H1 (cell line): ENCODE results near the gene CCDC91. TPM values are rescaled to one million over a fixed set of nuclear protein-coding genes. Genes with fewer than 3 reads are reported as not detected.

Experiments used
- CTCF ChIA-PET: fragments of 300-600 bp; sonication (Branson Sonifier 250); formaldehyde crosslinking; loops from one replicate; lab custom pipeline; 2021; ENCODE audit not compliant: partially characterized antibody; lab: Charles Lee
- POLR2A ChIA-PET: fragments of 300-600 bp; sonication (Branson Sonifier 250); formaldehyde crosslinking; loops from one replicate; lab custom pipeline; 2021; ENCODE audit warnings: inconsistent platforms; ENCODE audit not compliant: partially characterized antibody; lab: Charles Lee
- DNase-seq, 2 experiments: peaks; one replicate each; pipeline versions ENCODE4 v3.0.0 to v3.0.0-alpha.2; 2010 to 2022; ENCODE audit warnings: low spot score in 2 of 2, low read depth in 1 of 2, mixed read lengths in 1 of 2
- FAIRE-seq: peaks from 2 replicates; lab custom pipeline; 2011; peaks lifted over from hg19 to GRCh38; lab: Jason Lieb, UNC
- H2AFZ ChIP-seq: 2 replicates; pipeline ENCODE4 v1.8.1; 2012; ENCODE audit warnings: low read length, inconsistent platforms
- H2AK5ac ChIP-seq: 2 replicates; pipeline ENCODE4 v1.6.1; 2013; ENCODE audit warnings: low read depth, low read length
- H2BK120ac ChIP-seq: replicated peaks from 2 replicates; pipeline ENCODE3; 2013; ENCODE audit warnings: low read depth, low read length, inconsistent platforms
- H2BK12ac ChIP-seq: 2 replicates; pipeline ENCODE4 v1.6.1; 2013; ENCODE audit warnings: low read depth, low read length
- H2BK15ac ChIP-seq: 2 replicates; pipeline ENCODE4 v1.6.1; 2013; ENCODE audit warnings: low read length
- H2BK20ac ChIP-seq: 2 replicates; pipeline ENCODE4 v1.6.1; 2013; ENCODE audit warnings: low read length
- H2BK5ac ChIP-seq: 2 replicates; pipeline ENCODE4 v1.6.1; 2013; ENCODE audit warnings: low read depth, low read length
- H3K14ac ChIP-seq: 2 replicates; pipeline ENCODE4 v1.6.1; 2013; ENCODE audit warnings: inconsistent platforms; ENCODE audit not compliant: insufficient read length
- H3K18ac ChIP-seq: 2 replicates; pipeline ENCODE4 v1.6.1; 2013; ENCODE audit warnings: low read length; ENCODE audit errors: extremely low read depth
- H3K23ac ChIP-seq: 2 replicates; pipeline ENCODE4 v1.6.1; 2013; ENCODE audit warnings: inconsistent platforms; ENCODE audit not compliant: insufficient read length
- H3K23me2 ChIP-seq: 2 replicates; pipeline ENCODE4 v1.6.1; 2013; ENCODE audit warnings: low read depth, low read length
- H3K27ac ChIP-seq: 2 replicates; pipeline ENCODE4 v1.6.1; 2011; ENCODE audit warnings: low read depth, low read length, inconsistent platforms
- H3K27me3 ChIP-seq, 4 experiments: replicated peaks in 1 of 4; 1 replicate in 1 of 4; 2 replicates in 3 of 4; pipeline versions ENCODE4 v1.6.1 to v1.8.1; 2011 to 2013; ENCODE audit warnings: low read length in 3 of 4, mild to moderate bottlenecking in 3 of 4, inconsistent platforms in 2 of 4, mixed read lengths in 2 of 4, moderate library complexity in 1 of 4; ENCODE audit not compliant: control insufficient read depth in 3 of 4, insufficient read depth in 3 of 4; ENCODE audit errors: extremely low read depth in 1 of 4
- H3K36me3 ChIP-seq, 4 experiments: 2 replicates each; pipeline versions ENCODE4 v1.6.1 to v1.8.1; 2011 to 2013; ENCODE audit warnings: mild to moderate bottlenecking in 4 of 4, low read length in 3 of 4, moderate library complexity in 2 of 4, control low read depth in 1 of 4, inconsistent platforms in 1 of 4; ENCODE audit not compliant: insufficient read depth in 4 of 4, control insufficient read depth in 2 of 4
- H3K4ac ChIP-seq: replicated peaks from 2 replicates; pipeline ENCODE3; 2013; ENCODE audit warnings: low read length, low read depth, mixed read lengths, inconsistent platforms; ENCODE audit not compliant: insufficient read length
- H3K4me1 ChIP-seq, 4 experiments: replicated peaks in 1 of 4; 1 replicate in 1 of 4; 2 replicates in 3 of 4; pipeline versions ENCODE4 v1.6.1 to v1.8.1; 2011 to 2013; ENCODE audit warnings: low read length in 3 of 4, inconsistent platforms in 2 of 4, mixed read lengths in 1 of 4; ENCODE audit not compliant: insufficient read depth in 4 of 4, control insufficient read depth in 3 of 4
- H3K4me2 ChIP-seq, 2 experiments: 2 replicates each; pipeline versions ENCODE4 v1.6.1 to v1.8.1; 2011 to 2013; ENCODE audit warnings: low read depth in 2 of 2, low read length in 2 of 2, control low read depth in 1 of 2, inconsistent platforms in 1 of 2, mild to moderate bottlenecking in 1 of 2; ENCODE audit not compliant: insufficient read depth in 1 of 2
- H3K4me3 ChIP-seq, 4 experiments: fragments of 200-600, 300-600 bp in 1 of 4; sonication (generic), shearing (Covaris generic), sonication (Bioruptor Twin) in 1 of 4; 2 replicates each; pipeline versions ENCODE4 v1.5.1 to v1.8.1; 2011 to 2016; ENCODE audit warnings: low read length in 4 of 4, low read depth in 3 of 4, control low read depth in 2 of 4, inconsistent platforms in 2 of 4, mild to moderate bottlenecking in 2 of 4, mixed read lengths in 1 of 4, moderate library complexity in 1 of 4; ENCODE audit not compliant: insufficient read depth in 2 of 4; ENCODE audit errors: extremely low read depth in 1 of 4
- H3K56ac ChIP-seq: replicated peaks from 2 replicates; pipeline ENCODE3; 2013; ENCODE audit warnings: low read depth, mild to moderate bottlenecking, mixed read lengths, low read length, inconsistent platforms; ENCODE audit not compliant: insufficient read length
- H3K79me1 ChIP-seq: 2 replicates; pipeline ENCODE4 v1.6.1; 2013; ENCODE audit warnings: low read depth, low read length, control low read depth
- H3K79me2 ChIP-seq, 2 experiments: 2 replicates each; pipeline versions ENCODE4 v1.6.1 to v1.8.1; 2012 to 2013; ENCODE audit warnings: low read length in 2 of 2, mild to moderate bottlenecking in 2 of 2, inconsistent platforms in 1 of 2; ENCODE audit not compliant: insufficient read depth in 2 of 2, control insufficient read depth in 1 of 2
- H3K9ac ChIP-seq, 4 experiments: replicated peaks in 1 of 4; 1 replicate in 1 of 4; 2 replicates in 3 of 4; pipeline versions ENCODE4 v1.6.1 to v1.8.1; 2011 to 2013; ENCODE audit warnings: low read depth in 3 of 4, low read length in 3 of 4, control low read depth in 2 of 4, mild to moderate bottlenecking in 2 of 4, moderate library complexity in 2 of 4, inconsistent platforms in 1 of 4; ENCODE audit errors: extremely low read depth in 1 of 4
- H3K9me3 ChIP-seq, 2 experiments: 2 replicates each; pipeline versions ENCODE4 v1.6.1 to v1.8.1; 2012 to 2013; ENCODE audit warnings: mild to moderate bottlenecking in 2 of 2, moderate library complexity in 2 of 2, control low read depth in 1 of 2, inconsistent platforms in 1 of 2, low read depth in 1 of 2, low read length in 1 of 2, mixed read lengths in 1 of 2; ENCODE audit not compliant: insufficient read depth in 2 of 2
- H4K20me1 ChIP-seq, 2 experiments: replicated peaks in 1 of 2; 2 replicates each; pipeline versions ENCODE3 to v1.8.1; 2011 to 2013; ENCODE audit warnings: inconsistent platforms in 2 of 2, low read length in 2 of 2, mild to moderate bottlenecking in 1 of 2; ENCODE audit not compliant: insufficient read depth in 2 of 2, control insufficient read depth in 1 of 2
- H4K5ac ChIP-seq: 2 replicates; pipeline ENCODE4 v1.6.1; 2013; ENCODE audit warnings: low read length, low read depth, mixed read lengths, inconsistent platforms; ENCODE audit not compliant: insufficient read length
- H4K8ac ChIP-seq: 2 replicates; pipeline ENCODE4 v1.8.0; 2013; ENCODE audit warnings: mild to moderate bottlenecking, moderate library complexity, low read length, inconsistent platforms; ENCODE audit not compliant: insufficient read depth; ENCODE audit errors: extremely low read depth
- H4K91ac ChIP-seq: replicated peaks from 2 replicates; pipeline ENCODE3; 2013; ENCODE audit warnings: low read length, mixed read lengths, inconsistent platforms; ENCODE audit not compliant: insufficient read length
- BACH1 ChIP-seq: IDR thresholded peaks from 2 replicates; pipeline ENCODE4 v1.6.1; 2012; ENCODE audit warnings: low read length, improper control_type of control experiment
- CBX8 ChIP-seq: fragments of 300-800, 300-1000 bp; sonication (generic); IDR thresholded peaks from 2 replicates; pipeline ENCODE4 v1.7.1; 2016; ENCODE audit warnings: low read depth, low read length, borderline replicate concordance
- CHD1 ChIP-seq: IDR thresholded peaks from 2 replicates; pipeline ENCODE4 v1.6.1; 2012; ENCODE audit warnings: low read depth, low read length, improper control_type of control experiment
- CHD2 ChIP-seq: IDR thresholded peaks from 2 replicates; pipeline ENCODE4 v1.6.1; 2012; ENCODE audit warnings: low read length, improper control_type of control experiment
- CTBP2 ChIP-seq: IDR thresholded peaks from 2 replicates; pipeline ENCODE4 v1.7.0; 2011; ENCODE audit warnings: borderline replicate concordance, mild to moderate bottlenecking, moderate library complexity, mixed read lengths, low read length; ENCODE audit not compliant: insufficient read depth, insufficient read length
- GABPA ChIP-seq: IDR thresholded peaks from 2 replicates; pipeline ENCODE4 v1.6.1; 2011; ENCODE audit warnings: mild to moderate bottlenecking, low read length, moderate library complexity, borderline replicate concordance; ENCODE audit not compliant: insufficient read depth
- GTF2F1 ChIP-seq: IDR thresholded peaks from 2 replicates; pipeline ENCODE4 v1.6.1; 2012; ENCODE audit warnings: low read depth, low read length, improper control_type of control experiment, borderline replicate concordance
- MAFK ChIP-seq: IDR thresholded peaks from 2 replicates; pipeline ENCODE4 v1.6.1; 2012; ENCODE audit warnings: low read depth, mild to moderate bottlenecking, improper control_type of control experiment, low read length
- NANOG ChIP-seq: IDR thresholded peaks from 2 replicates; pipeline ENCODE4 v1.6.1; 2011; ENCODE audit warnings: low read length, low read depth, mild to moderate bottlenecking, inconsistent platforms; ENCODE audit not compliant: insufficient read depth, poor library complexity, severe bottlenecking
- NRF1 ChIP-seq: IDR thresholded peaks from 2 replicates; pipeline ENCODE4 v1.6.1; 2011; ENCODE audit warnings: mild to moderate bottlenecking, low read depth, low read length, improper control_type of control experiment
- POLR2AphosphoS5 ChIP-seq: IDR thresholded peaks from 2 replicates; pipeline ENCODE4 v1.6.1; 2011; ENCODE audit warnings: low read depth, low read length
- RAD21 ChIP-seq, 2 experiments: IDR thresholded peaks in 1 of 2; conservative IDR thresholded peaks in 1 of 2; 2 replicates each; pipeline ENCODE4 v1.6.1; 2011; ENCODE audit warnings: low read depth in 2 of 2, low read length in 2 of 2, improper control_type of control experiment in 1 of 2, inconsistent platforms in 1 of 2, mild to moderate bottlenecking in 1 of 2, moderate library complexity in 1 of 2
- TEAD4 ChIP-seq: IDR thresholded peaks from 2 replicates; pipeline ENCODE4 v1.6.1; 2012; ENCODE audit warnings: low read depth, low read length, inconsistent platforms, mixed read lengths
- WGBS, 2 experiments: shearing (Covaris generic) in 1 of 2; methylation state at CpG; one replicate each; pipeline versions ENCODE4 v1.1.6 to v1.1.7; 2013 to 2015; ENCODE audit warnings: low lambda C conversion rate in 2 of 2, mixed read lengths in 2 of 2, inconsistent platforms in 1 of 2, low coverage in 1 of 2, missing lambda C conversion rate in 1 of 2; ENCODE audit not compliant: insufficient replicate concordance in 2 of 2, insufficient coverage in 1 of 2, insufficient read length in 1 of 2; ENCODE audit errors: extremely low coverage in 1 of 2, missing lambda C conversion rate in 1 of 2; 5-methylcytosine and 5-hydroxymethylcytosine counted together
- polyA plus RNA-seq, 7 experiments: library from polyadenylated mRNA; depleted of rRNA in 3 of 7; stranded (reverse) in 5 of 7; unstranded in 2 of 7; fragments of >200 nt in 5 of 7; fragments of 200-250 nt in 2 of 7; gene quantifications; 1 replicate in 5 of 7; 2 replicates in 1 of 7; 4 replicates in 1 of 7; pipeline versions ENCODE4 v1.2.1 to v1.2.3, GENCODE V29; 2011 to 2013; ENCODE audit warnings: missing spikeins in 2 of 7, mixed read lengths in 2 of 7
- total RNA-seq: library from RNA; stranded (reverse); fragmentation: NEBNext Ultra II Directional; extraction: Animal tissue kit (Norgen Biotek cat#: 25700); gene quantifications from 2 replicates; pipeline ENCODE4 v1.2.1, GENCODE V29; 2021
- TF ChIP-seq, protein P1 (sequence below): IDR thresholded peaks from 2 replicates; pipeline ENCODE4 v1.6.1; 2011; ENCODE audit warnings: low read depth, mild to moderate bottlenecking, low read length; ENCODE audit not compliant: insufficient read depth

Gene CCDC91
- total and polyA plus RNA-seq, 2 of the 8 experiments (the other 6 are each of a cell fraction or from before 2014, with no cell fraction given): 8.6 to 23.1 TPM

- Histone ChIP-seq H2AK5ac (no peak overlapping the region), H4K20me1 (no peaks in the 10 kb centered on the region), H3K27me3 (no peaks in the 10 kb centered on the region), H3K23me2 (no peaks in the 10 kb centered on the region), H3K14ac (no peak overlapping the region), H2BK120ac (no peak overlapping the region), H4K8ac (no peak overlapping the region), H3K18ac (no peak overlapping the region), H3K9me3 (no peaks in the 10 kb centered on the region), H3K79me2 (no peaks in the 10 kb centered on the region), H2AFZ (no peak overlapping the region), H3K9ac (no peak overlapping the region), H2BK5ac (no peak overlapping the region), H3K36me3 (no peaks in the 10 kb centered on the region), H3K4ac (no peak overlapping the region), H2BK12ac (no peak overlapping the region), H3K4me3 (no peak overlapping the region), H3K23ac (no peak overlapping the region), H2BK20ac (no peak overlapping the region), H3K4me1 (peaks cover 0 to 2% (median 0%) of the 10 kb centered on the region in 4 experiments; a peak in 1 of 7 replicates), H3K27ac (no peak overlapping the region), H3K79me1 (no peaks in the 10 kb centered on the region), H4K91ac (no peak overlapping the region), H2BK15ac (no peak overlapping the region), H3K4me2 (no peak overlapping the region), H3K56ac (no peak overlapping the region), H4K5ac (no peak overlapping the region)
- FAIRE-seq (no peak), DNase-seq (no peak)
- ChIA-PET POLR2A (no interaction called here), CTCF (interaction anchor here (0.7 kb wide), 1 partner anchor 85 kb away, joined by 3 read pairs; no protein-coding TSS in a partner anchor)
- WGBS, 2 experiments: 94% methylated on average over 2 of the region's 2 CpGs; no CpG with 5 or more reads in 1 of the 2 experiments
- TF ChIP-seq GTF2F1: no peak
- no peak for TF ChIP-seq BACH1
- no peak for TF ChIP-seq GABPA
- no peak for TF ChIP-seq CHD1
- TF ChIP-seq POLR2AphosphoS5: no peak
- TF ChIP-seq CBX8: no peak
- TF ChIP-seq NRF1: no peak
- TF ChIP-seq, protein P1, sequence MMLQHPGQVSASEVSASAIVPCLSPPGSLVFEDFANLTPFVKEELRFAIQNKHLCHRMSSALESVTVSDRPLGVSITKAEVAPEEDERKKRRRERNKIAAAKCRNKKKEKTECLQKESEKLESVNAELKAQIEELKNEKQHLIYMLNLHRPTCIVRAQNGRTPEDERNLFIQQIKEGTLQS: no peak
- TF ChIP-seq CTBP2: no peak
- no peak for TF ChIP-seq TEAD4
- no peak for TF ChIP-seq NANOG
- TF ChIP-seq MAFK: no peak
- no peak for TF ChIP-seq RAD21 (IDR thresholded peaks at IDR 0.05 in 1 of 2, conservative IDR thresholded peaks at IDR 0.05 in 1 of 2; ENCODE audit: low read depth in 2 of 2, low read length in 2 of 2)
- no peak for TF ChIP-seq CHD2
Measured at GRCh38 chr12:28536088-28536487, 345.8 kb downstream of the CCDC91 start.
